H9 (cell line): ENCODE measurements around the gene SLC25A22. TPM values are rescaled to one million over a fixed set of nuclear protein-coding genes. Genes with fewer than 3 reads are reported as not detected.

Source experiments
- DNase-seq: peaks from one replicate; pipeline ENCODE4 v3.0.0-alpha.2; 2017
- H2AFZ ChIP-seq: one replicate; pipeline ENCODE4 v1.6.1; 2013; ENCODE audit warnings: mild to moderate bottlenecking, low read length, control low read depth, moderate library complexity
- H2AK5ac ChIP-seq: 2 replicates; pipeline ENCODE4 v1.6.1; 2013; ENCODE audit warnings: low read length, control low read depth, mixed read lengths; ENCODE audit not compliant: insufficient read length
- H2BK120ac ChIP-seq: one replicate; pipeline ENCODE4 v1.6.1; 2013; ENCODE audit warnings: low read depth, mild to moderate bottlenecking, low read length, control low read depth, inconsistent platforms; ENCODE audit not compliant: poor library complexity, severe bottlenecking
- H2BK12ac ChIP-seq: 2 replicates; pipeline ENCODE4 v1.6.1; 2013; ENCODE audit warnings: low read length, control low read depth, mixed read lengths, low read depth; ENCODE audit not compliant: insufficient read length
- H2BK15ac ChIP-seq: 2 replicates; pipeline ENCODE4 v1.6.1; 2013; ENCODE audit warnings: low read depth, low read length, control low read depth
- H2BK20ac ChIP-seq: one replicate; pipeline ENCODE4 v1.6.1; 2013; ENCODE audit warnings: low read depth, mild to moderate bottlenecking, low read length, control low read depth, inconsistent platforms; ENCODE audit not compliant: poor library complexity, severe bottlenecking
- H2BK5ac ChIP-seq: 2 replicates; pipeline ENCODE4 v1.6.1; 2013; ENCODE audit warnings: low read length, control low read depth, mixed read lengths; ENCODE audit not compliant: insufficient read length
- H3K14ac ChIP-seq: 2 replicates; pipeline ENCODE4 v1.6.1; 2013; ENCODE audit warnings: low read length, control low read depth; ENCODE audit not compliant: insufficient read depth
- H3K18ac ChIP-seq: 2 replicates; pipeline ENCODE4 v1.6.1; 2013; ENCODE audit warnings: low read depth, mild to moderate bottlenecking, mixed read lengths, low read length, control low read depth; ENCODE audit not compliant: insufficient read length
- H3K23ac ChIP-seq: 2 replicates; pipeline ENCODE4 v1.6.1; 2013; ENCODE audit warnings: low read length, control low read depth, mixed read lengths, low read depth; ENCODE audit not compliant: insufficient read length
- H3K23me2 ChIP-seq: 2 replicates; pipeline ENCODE4 v1.6.1; 2013; ENCODE audit warnings: low read depth, mild to moderate bottlenecking, mixed read lengths, low read length, control low read depth; ENCODE audit not compliant: insufficient read length, poor library complexity, severe bottlenecking
- H3K27ac ChIP-seq: 2 replicates; pipeline ENCODE4 v1.5.1; 2013; ENCODE audit warnings: low read length, control low read depth, mixed read lengths, low read depth; ENCODE audit not compliant: insufficient read length
- H3K27me3 ChIP-seq: 2 replicates; pipeline ENCODE4 v1.6.1; 2013; ENCODE audit warnings: low read length, control low read depth, inconsistent platforms; ENCODE audit not compliant: insufficient read depth
- H3K4ac ChIP-seq: 2 replicates; pipeline ENCODE4 v1.6.1; 2013; ENCODE audit warnings: low read depth, mild to moderate bottlenecking, control low read depth, inconsistent platforms, low read length, moderate library complexity
- H3K4me1 ChIP-seq: 2 replicates; pipeline ENCODE4 v1.6.1; 2013; ENCODE audit warnings: low read length, control low read depth, inconsistent platforms; ENCODE audit not compliant: insufficient read depth
- H3K4me2 ChIP-seq: 2 replicates; pipeline ENCODE4 v1.6.1; 2013; ENCODE audit warnings: low read length, control low read depth, mixed read lengths; ENCODE audit not compliant: insufficient read length, insufficient read depth
- H3K56ac ChIP-seq: 2 replicates; pipeline ENCODE4 v1.6.1; 2013; ENCODE audit warnings: low read depth, mild to moderate bottlenecking, mixed read lengths, low read length, control low read depth; ENCODE audit not compliant: insufficient read length
- H3K79me1 ChIP-seq: 2 replicates; pipeline ENCODE4 v1.6.1; 2013; ENCODE audit warnings: low read depth, mild to moderate bottlenecking, moderate library complexity, low read length, control low read depth, inconsistent platforms; ENCODE audit not compliant: insufficient read depth, poor library complexity, severe bottlenecking
- H3K79me2 ChIP-seq: 2 replicates; pipeline ENCODE4 v1.6.1; 2013; ENCODE audit warnings: low read length, control low read depth, inconsistent platforms; ENCODE audit not compliant: insufficient read depth
- H3K9ac ChIP-seq: 2 replicates; pipeline ENCODE4 v1.6.1; 2013; ENCODE audit warnings: low read length, control low read depth, mixed read lengths; ENCODE audit not compliant: insufficient read length; ENCODE audit errors: extremely low read depth
- H3K9me3 ChIP-seq: one replicate; pipeline ENCODE4 v1.6.1; 2013; ENCODE audit warnings: low read depth, low read length, inconsistent platforms; ENCODE audit not compliant: control insufficient read depth
- H3T11ph ChIP-seq: one replicate; pipeline ENCODE4 v1.6.1; 2013; ENCODE audit warnings: mild to moderate bottlenecking, low read length, control low read depth, inconsistent platforms
- H4K20me1 ChIP-seq: one replicate; pipeline ENCODE4 v1.6.1; 2013; ENCODE audit not compliant: control insufficient read depth, insufficient read length, insufficient read depth
- H4K5ac ChIP-seq: 2 replicates; pipeline ENCODE4 v1.6.1; 2013; ENCODE audit warnings: low read depth, mild to moderate bottlenecking, mixed read lengths, low read length, control low read depth; ENCODE audit not compliant: insufficient read length
- H4K8ac ChIP-seq: replicated peaks from 2 replicates; pipeline ENCODE4 v1.6.1; 2013; ENCODE audit warnings: low read length, control low read depth, mixed read lengths, low read depth; ENCODE audit not compliant: insufficient read length
- H4K91ac ChIP-seq: 2 replicates; pipeline ENCODE4 v1.6.1; 2013; ENCODE audit warnings: low read depth, mild to moderate bottlenecking, moderate library complexity, mixed read lengths, low read length, control low read depth; ENCODE audit not compliant: insufficient read length
- H3K27ac Mint-ChIP-seq, 3 experiments: 2 replicates in 2 of 3; 3 replicates in 1 of 3; pipeline ENCODE4 v1.8.0; 2020 to 2021; ENCODE audit warnings: mixed read lengths in 3 of 3, mild to moderate bottlenecking in 1 of 3, moderate library complexity in 1 of 3
- H3K27me3 Mint-ChIP-seq: 2 replicates; pipeline ENCODE4 v1.8.0; 2021; ENCODE audit warnings: low read depth, mild to moderate bottlenecking, moderate library complexity, mixed read lengths
- H3K36me3 Mint-ChIP-seq, 3 experiments: 2 replicates in 2 of 3; 3 replicates in 1 of 3; pipeline ENCODE4 v1.8.0; 2020 to 2021; ENCODE audit warnings: low read depth in 3 of 3, mixed read lengths in 3 of 3; ENCODE audit not compliant: insufficient read depth in 1 of 3
- H3K4me1 Mint-ChIP-seq, 2 experiments: 2 replicates each; pipeline ENCODE4 v1.8.0; 2020; ENCODE audit warnings: mixed read lengths in 2 of 2
- H3K4me3 Mint-ChIP-seq, 2 experiments: 2 replicates in 1 of 2; 3 replicates in 1 of 2; pipeline ENCODE4 v1.8.0; 2020 to 2021; ENCODE audit warnings: mild to moderate bottlenecking in 2 of 2, mixed read lengths in 2 of 2, moderate library complexity in 1 of 2
- H3K9me3 Mint-ChIP-seq, 2 experiments: 2 replicates in 1 of 2; 3 replicates in 1 of 2; pipeline ENCODE4 v1.8.0; 2020; ENCODE audit warnings: mild to moderate bottlenecking in 2 of 2, mixed read lengths in 2 of 2, moderate library complexity in 1 of 2
- CTCF ChIP-seq: fragments of 200-600 bp; sonication (generic); conservative IDR thresholded peaks from 3 replicates; pipeline ENCODE4 v1.8.0; 2021; ENCODE audit warnings: antibody characterized with exemption, mild to moderate bottlenecking
- WGBS: extraction: QIAGEN DNeasy Blood & Tissue Kit; methylation state at CpG from one replicate; pipeline ENCODE4 v1.1.7; 2013; ENCODE audit warnings: missing lambda C conversion rate, low lambda C conversion rate, mixed read lengths; ENCODE audit not compliant: insufficient read length; ENCODE audit errors: extremely low coverage; 5-methylcytosine and 5-hydroxymethylcytosine counted together
- total RNA-seq: library from RNA; stranded (reverse); gene quantifications from 2 replicates; pipeline ENCODE4 v1.2.1, GENCODE V29; 2021

Gene SLC25A22
- total RNA-seq, 1 experiment from 2014 or later: 51.9 TPM

- Histone ChIP-seq H3K27ac (no peak overlapping the region), H3K9ac (no peak overlapping the region), H2BK120ac (no peak overlapping the region), H3T11ph (no peak overlapping the region), H2AK5ac (no peak overlapping the region), H2BK12ac (no peak overlapping the region), H3K23ac (no peak overlapping the region), H3K4me1 (no peaks in the 10 kb centered on the region; the same call in 1 of the 2 replicates), H4K5ac (no peak overlapping the region), H4K91ac (no peak overlapping the region), H3K79me1 (no peaks in the 10 kb centered on the region), H3K9me3 (no peaks in the 10 kb centered on the region), H3K4me2 (no peak overlapping the region), H2BK20ac (no peak overlapping the region), H3K4ac (no peak overlapping the region), H3K18ac (no peak overlapping the region), H4K20me1 (no peaks in the 10 kb centered on the region), H3K14ac (no peak overlapping the region; the same call in 1 of the 2 replicates), H3K27me3 (peaks cover 9% of the 10 kb centered on the region; the same call in 1 of the 2 replicates), H3K56ac (no peak overlapping the region), H3K23me2 (peaks cover 18% of the 10 kb centered on the region), H4K8ac (no peak overlapping the region), H2AFZ (no peak overlapping the region), H2BK15ac (no peak overlapping the region), H3K79me2 (no peaks in the 10 kb centered on the region), H2BK5ac (no peak overlapping the region)
- no peaks in the 10 kb centered on the region for H3K9me3 Mint-ChIP-seq
- peaks cover 15 to 32% of the 10 kb centered on the region in 2 experiments for H3K4me1 Mint-ChIP-seq
- H3K27me3 Mint-ChIP-seq: peaks cover 18% of the 10 kb centered on the region
- TF ChIP-seq CTCF: no peak
- DNase-seq: peak; percentile 61
- no peak overlapping the region for H3K27ac Mint-ChIP-seq
- peak overlapping the region; percentile 65 to 79; a peak in 4 of 5 replicates for H3K4me3 Mint-ChIP-seq
- H3K36me3 Mint-ChIP-seq: peaks cover 10 to 38% (median 28%) of the 10 kb centered on the region in 3 experiments; a peak in 6 of 7 replicates
- no CpG with 5 or more reads among the region's 31 CpGs for WGBS
Observed at GRCh38 chr11:834371-835316, 36.6 kb upstream of the SLC25A22 start.
